Retinal pigment epithelial cell (primary cell): ENCODE measurements around the gene ANAPC5.
"Not testable (repeated sequence)": the region's sequence is repeated elsewhere in the genome, so short reads cannot be mapped to it uniquely, and the experiment has no call there.

Experiments used
- DNase-seq: peaks from one replicate; pipeline ENCODE4 v3.0.0-alpha.2; 2010; ENCODE audit warnings: low read depth
- H3K4me3 ChIP-seq: 2 replicates; pipeline ENCODE4 v1.5.1; 2011; ENCODE audit warnings: mild to moderate bottlenecking, low read length, control low read depth, moderate library complexity
- TF ChIP-seq, protein P1 (sequence below): conservative IDR thresholded peaks from 2 replicates; pipeline ENCODE4 v1.5.1; 2011; ENCODE audit warnings: low read depth, low read length, control low read depth, inconsistent platforms

ANAPC5 gene

DNA sequence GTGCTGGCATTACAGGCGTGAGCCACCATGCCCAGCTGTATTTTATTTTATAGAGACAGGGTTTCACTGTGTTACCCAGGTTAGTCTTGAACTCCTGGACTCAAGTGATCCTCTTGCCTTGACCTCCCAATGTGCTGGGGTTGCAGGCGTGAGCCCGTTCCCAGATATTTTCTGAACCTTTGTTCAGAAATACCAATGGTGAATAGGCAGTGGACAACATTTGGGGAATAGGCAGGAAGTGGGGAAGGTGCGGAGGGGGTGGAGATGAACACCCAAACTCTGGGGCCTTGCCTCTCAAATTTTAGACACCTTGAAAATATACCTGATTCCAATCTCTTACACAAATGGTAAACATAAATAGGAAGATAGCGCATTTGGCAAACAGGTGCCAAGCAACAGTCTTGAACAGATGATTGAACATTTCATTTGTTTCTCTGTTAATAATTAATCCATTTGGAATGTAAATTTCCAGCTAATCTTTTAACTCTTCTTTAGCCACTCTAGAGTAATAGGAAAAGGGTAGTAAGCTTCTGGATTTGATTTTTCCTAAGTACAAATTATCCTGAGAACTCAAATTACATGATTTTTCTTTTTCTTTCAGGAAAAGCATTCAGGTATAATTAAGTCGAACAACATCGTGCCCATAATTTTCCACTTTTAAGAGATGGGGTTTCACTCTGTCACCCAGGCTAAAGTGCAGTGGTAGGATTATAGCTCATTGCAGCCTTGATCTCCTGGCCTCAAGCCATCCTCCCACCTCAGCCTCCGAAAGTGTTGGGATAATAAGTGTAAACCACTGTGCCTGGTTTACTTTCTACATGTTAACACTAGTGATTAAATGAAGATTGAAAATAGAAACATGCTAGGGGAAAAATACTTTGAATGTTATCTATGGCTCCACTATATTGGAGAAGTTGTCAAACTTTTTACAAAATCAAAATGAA is 24.8 kb upstream of the ANAPC5 start:
- no peak for DNase-seq
- H3K4me3 ChIP-seq = no peak overlapping the region
- TF ChIP-seq, protein P1, sequence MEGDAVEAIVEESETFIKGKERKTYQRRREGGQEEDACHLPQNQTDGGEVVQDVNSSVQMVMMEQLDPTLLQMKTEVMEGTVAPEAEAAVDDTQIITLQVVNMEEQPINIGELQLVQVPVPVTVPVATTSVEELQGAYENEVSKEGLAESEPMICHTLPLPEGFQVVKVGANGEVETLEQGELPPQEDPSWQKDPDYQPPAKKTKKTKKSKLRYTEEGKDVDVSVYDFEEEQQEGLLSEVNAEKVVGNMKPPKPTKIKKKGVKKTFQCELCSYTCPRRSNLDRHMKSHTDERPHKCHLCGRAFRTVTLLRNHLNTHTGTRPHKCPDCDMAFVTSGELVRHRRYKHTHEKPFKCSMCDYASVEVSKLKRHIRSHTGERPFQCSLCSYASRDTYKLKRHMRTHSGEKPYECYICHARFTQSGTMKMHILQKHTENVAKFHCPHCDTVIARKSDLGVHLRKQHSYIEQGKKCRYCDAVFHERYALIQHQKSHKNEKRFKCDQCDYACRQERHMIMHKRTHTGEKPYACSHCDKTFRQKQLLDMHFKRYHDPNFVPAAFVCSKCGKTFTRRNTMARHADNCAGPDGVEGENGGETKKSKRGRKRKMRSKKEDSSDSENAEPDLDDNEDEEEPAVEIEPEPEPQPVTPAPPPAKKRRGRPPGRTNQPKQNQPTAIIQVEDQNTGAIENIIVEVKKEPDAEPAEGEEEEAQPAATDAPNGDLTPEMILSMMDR = no peak

DNA sequence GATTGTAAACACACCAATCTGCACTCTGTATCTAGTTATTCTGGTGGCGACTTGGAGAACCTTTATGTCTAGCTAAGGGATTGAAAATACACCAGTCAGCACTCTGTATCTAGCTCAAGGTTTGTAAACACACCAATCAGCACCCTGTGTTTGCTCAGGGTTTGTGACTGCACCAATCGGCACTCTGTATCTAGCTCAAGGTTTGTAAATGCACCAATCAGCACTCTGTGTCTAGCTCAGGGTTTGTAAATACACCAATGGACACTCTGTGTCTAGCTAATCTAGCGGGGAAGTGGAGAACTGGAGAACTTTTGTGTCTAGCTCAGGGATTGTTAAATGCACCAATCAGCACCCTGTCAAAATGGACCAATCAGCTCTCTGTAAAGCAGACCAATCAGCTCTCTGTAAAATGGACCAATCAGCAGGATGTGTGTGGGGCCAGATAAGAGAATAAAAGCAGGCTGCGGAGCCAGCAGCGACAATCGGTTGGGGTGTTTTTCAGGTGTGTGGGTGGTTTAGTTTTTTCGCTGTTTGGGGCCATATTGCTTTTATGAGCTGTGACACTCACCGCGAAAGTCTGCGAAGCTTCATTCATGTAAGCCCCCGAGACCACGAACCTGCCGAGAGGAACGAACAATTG is 22.9 kb upstream of the ANAPC5 start:
- H3K4me3 ChIP-seq, DNase-seq: not testable (repeated sequence)

DNA sequence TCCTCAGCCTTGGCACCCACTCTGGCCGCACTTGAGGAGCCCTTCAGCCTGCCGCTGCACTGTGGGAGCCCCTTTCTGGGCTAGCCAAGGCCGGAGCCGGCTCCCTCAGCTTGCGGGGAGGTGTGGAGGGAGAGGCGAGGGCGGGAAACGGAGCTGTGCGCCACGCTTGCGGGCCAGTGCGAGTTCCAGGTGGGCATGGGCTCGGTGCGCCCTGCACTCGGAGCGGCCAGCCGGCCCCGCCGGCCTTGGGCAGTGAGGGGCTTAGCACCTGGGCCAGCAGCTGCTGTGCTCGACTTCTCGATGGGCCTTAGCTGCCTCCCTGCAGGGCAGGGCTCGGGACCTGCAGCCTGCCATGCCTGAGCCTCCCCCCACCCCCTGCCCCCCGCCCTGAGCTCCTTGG is 22.1 kb upstream of the ANAPC5 start:
- H3K4me3 ChIP-seq, DNase-seq: not testable (repeated sequence)

DNA sequence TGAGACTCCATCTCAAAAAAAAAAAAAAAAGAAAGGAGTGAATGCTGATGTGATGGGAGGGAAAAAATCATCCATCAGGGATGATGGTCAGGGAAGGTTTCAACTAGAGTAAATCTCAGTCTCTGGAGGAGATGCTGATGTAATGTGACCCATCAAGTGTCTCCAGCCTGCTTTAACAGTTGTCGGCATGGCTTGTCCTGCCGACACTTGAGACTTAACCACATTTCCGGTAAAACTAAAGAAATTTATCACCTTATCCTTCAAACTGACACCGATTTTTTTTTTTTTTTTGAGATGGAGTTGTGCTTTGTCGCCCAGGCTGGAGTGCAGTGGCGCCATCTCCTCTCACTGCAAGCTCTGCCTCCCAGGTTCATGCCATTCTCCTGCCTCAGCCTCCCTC is 21.5 kb upstream of the ANAPC5 start:
- DNase-seq = no peak
- TF ChIP-seq, protein P1 = no peak
- no peak overlapping the region for H3K4me3 ChIP-seq

DNA sequence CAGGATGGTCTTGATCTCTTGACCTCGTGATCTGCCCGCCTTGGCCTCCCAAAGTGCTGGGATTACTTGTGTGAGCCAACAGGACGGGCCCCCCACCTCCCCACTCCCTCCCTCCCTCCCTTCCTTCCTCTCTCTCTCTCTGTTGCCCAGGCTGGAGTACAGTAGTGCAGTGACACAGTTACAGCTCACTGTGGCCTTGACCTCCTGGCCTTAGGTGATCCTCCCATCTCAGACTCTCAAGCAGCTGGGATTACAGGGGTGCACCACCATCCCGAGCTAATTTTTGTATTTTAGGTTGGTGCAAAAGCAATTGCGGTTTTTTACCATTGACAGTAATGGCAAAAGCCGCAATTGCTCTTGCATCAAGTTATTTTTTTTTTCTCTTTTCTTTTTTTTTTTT is 19.2 kb upstream of the ANAPC5 start:
- no peak for DNase-seq
- TF ChIP-seq, protein P1 = no peak
- H3K4me3 ChIP-seq = no peak overlapping the region

DNA sequence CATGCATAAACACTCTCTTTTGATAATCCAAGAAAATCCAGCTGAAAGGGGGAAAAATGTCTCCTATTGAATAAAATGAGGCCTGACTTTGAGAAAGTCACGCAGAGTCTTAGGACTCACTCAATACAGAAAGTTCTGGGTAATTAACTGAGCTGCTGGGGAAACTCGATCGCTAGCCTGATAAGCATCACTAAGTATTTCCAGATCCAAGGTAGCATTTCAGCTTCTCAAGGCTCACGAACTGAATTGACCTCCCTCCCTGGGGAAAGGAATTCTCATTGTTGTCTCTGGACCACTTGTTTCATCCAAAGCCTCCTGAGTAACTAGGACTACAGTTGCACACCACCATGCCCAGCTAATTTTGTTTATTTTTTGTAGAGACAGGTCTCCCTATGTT is 13.8 kb upstream of the ANAPC5 start:
- no peak overlapping the region for H3K4me3 ChIP-seq
- TF ChIP-seq, protein P1 = no peak
- DNase-seq = no peak

DNA sequence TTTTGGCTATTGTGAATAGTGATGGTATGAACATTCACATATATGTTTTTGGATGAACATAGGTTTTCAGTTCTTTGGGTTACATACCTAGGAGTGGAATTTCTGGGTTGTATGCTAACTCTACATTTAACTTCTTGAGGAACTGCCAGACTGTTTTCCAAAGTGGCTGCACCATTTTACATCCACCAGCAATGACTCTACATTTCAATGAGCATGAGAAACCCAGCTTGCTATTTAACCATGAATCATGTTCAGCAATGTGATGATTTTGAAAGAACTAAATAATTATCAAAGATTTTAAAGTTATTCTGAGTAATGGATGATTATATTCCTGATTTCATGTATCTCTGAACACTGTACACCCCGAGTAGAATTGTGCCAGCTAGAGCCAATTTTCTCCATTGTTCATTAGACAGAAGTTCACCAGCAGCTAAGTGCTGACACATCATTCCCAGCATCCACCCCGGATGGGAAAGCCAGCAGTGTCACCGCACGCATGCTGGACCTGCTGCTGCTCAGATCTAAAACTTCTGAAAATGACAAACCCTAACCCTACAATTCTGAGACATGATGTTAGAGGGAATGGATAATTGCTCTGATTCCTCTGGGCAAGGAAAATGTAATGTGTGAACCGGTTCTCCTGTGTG is 13.3 kb upstream of the ANAPC5 start:
- TF ChIP-seq, protein P1 = no peak
- no peak for DNase-seq
- H3K4me3 ChIP-seq = no peak overlapping the region
